Measurements from ENCODE around the gene APC. TPM values are rescaled to one million over a fixed set of nuclear protein-coding genes. Genes with fewer than 3 reads are reported as not detected.

Gene APC
- total and polyA plus RNA-seq, 2 donors (not counting 1 experiment from before 2014, with no cell fraction given): 8.1 to 55.8 TPM

DNA sequence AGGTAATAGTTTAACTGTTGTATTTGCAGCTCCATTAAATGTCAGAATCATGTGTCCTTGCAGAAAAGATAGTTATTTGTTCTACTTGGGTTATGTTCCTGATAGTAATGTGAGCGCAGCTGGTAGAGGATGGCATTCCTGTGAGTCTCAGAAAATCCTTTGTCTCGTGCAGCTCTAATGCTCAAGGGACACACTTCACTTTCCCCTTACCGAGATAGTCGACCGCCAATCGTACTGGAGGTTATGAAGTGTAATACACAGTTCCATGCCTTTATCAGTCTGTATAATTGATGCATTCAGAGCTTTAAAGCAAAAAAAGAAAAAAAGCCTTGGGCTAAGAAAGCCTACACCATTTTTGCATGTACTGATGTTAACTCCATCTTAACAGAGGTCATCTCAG is 63.2 kb downstream of the APC start:
- no peak overlapping the region for H3K27ac Mint-ChIP-seq
- ChIA-PET POLR2A (no interaction called here), CTCF (interaction anchor here (1.0 to 1.3 kb wide), 2 partner anchors 11 to 47 kb away, joined by 3 to 4 read pairs; no protein-coding TSS in a partner anchor)
- 100% methylated on average over 1 of the region's 6 CpGs for WGBS (ENCODE audit: insufficient coverage)
- Histone ChIP-seq H3K4me2 (replicated peaks; ENCODE audit: low read depth, low read length, poor library complexity, severe bottlenecking) (no peak overlapping the region), H3K27ac (ENCODE audit: low read length in 2 of 2) (no peak overlapping the region), H3K4me3 (ENCODE audit: control extremely low read depth in 1 of 5, extremely low read depth in 1 of 5, insufficient read depth in 1 of 5, low read depth in 2 of 5, low read length in 4 of 5) (no peak overlapping the region), H4K20me1 (ENCODE audit: control insufficient read depth, insufficient read depth, low read length, poor library complexity, severe bottlenecking) (no peaks in the 10 kb centered on the region), H3K9ac (ENCODE audit: low read length) (no peak overlapping the region), H3K79me2 (ENCODE audit: control insufficient read depth, insufficient read depth, low read length) (no peaks in the 10 kb centered on the region), H3K36me3 (replicated peaks in 1 of 2; ENCODE audit: control extremely low read depth in 1 of 2, control insufficient read depth in 1 of 2, extremely low read depth in 1 of 2, insufficient read depth in 2 of 2, low read length in 1 of 2) (peaks cover 16 to 18% of the 10 kb centered on the region in 2 experiments), H2AFZ (ENCODE audit: insufficient read depth, low read depth, low read length, poor library complexity, severe bottlenecking) (no peak overlapping the region), H3K27me3 (replicated peaks in 1 of 4; ENCODE audit: control extremely low read depth in 1 of 4, control insufficient read depth in 3 of 4, insufficient read depth in 4 of 4, low read length in 3 of 4) (no peaks in the 10 kb centered on the region), H3K4me1 (ENCODE audit: control insufficient read depth in 2 of 2, insufficient read depth in 2 of 2, low read length in 2 of 2) (peaks cover 8% of the 10 kb centered on the region in 2 donors), H3K9me3 (ENCODE audit: control extremely low read depth in 1 of 3, control insufficient read depth in 2 of 3, insufficient read depth in 1 of 3, low read length in 2 of 3) (no peaks in the 10 kb centered on the region)
- TF ChIP-seq, protein P1, sequence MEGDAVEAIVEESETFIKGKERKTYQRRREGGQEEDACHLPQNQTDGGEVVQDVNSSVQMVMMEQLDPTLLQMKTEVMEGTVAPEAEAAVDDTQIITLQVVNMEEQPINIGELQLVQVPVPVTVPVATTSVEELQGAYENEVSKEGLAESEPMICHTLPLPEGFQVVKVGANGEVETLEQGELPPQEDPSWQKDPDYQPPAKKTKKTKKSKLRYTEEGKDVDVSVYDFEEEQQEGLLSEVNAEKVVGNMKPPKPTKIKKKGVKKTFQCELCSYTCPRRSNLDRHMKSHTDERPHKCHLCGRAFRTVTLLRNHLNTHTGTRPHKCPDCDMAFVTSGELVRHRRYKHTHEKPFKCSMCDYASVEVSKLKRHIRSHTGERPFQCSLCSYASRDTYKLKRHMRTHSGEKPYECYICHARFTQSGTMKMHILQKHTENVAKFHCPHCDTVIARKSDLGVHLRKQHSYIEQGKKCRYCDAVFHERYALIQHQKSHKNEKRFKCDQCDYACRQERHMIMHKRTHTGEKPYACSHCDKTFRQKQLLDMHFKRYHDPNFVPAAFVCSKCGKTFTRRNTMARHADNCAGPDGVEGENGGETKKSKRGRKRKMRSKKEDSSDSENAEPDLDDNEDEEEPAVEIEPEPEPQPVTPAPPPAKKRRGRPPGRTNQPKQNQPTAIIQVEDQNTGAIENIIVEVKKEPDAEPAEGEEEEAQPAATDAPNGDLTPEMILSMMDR (IDR thresholded peaks at IDR 0.05): no peak
- no peak for TF ChIP-seq EZH2 (IDR thresholded peaks at IDR 0.05; ENCODE audit: borderline replicate concordance, insufficient read depth, low read depth, low read length, poor library complexity, severe bottlenecking)
- H3K4me1 Mint-ChIP-seq: peaks cover 19% of the 10 kb centered on the region
- no peak for DNase-seq
- intact Hi-C loops (cut with micrococcal nuclease): no loop called here
- H3K9me3 Mint-ChIP-seq (ENCODE audit: insufficient read depth): no peaks in the 10 kb centered on the region
- H3K27me3 Mint-ChIP-seq: no peaks in the 10 kb centered on the region
- ATAC-seq (ENCODE audit: low read depth): no peak
- no peak overlapping the region for H3K4me3 Mint-ChIP-seq

DNA sequence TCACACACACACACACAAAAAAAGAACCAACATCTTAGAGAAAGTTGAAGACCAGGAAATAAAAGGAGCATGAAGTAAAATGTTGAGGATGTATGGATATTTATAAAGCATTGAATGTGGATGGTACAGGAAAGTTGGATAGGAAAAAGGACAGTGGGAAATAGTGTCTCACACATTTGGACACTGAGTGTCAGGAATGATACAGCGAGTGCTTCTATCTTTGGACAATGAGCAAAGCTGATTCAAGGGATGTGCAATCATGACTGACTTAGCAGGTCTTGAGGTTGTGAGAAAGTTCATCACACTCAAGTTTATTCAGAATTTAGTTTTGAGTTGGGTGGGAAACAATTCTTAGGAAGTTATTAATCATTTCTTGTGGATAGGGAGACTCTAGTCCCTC is 73.3 kb downstream of the APC start:
- no peaks in the 10 kb centered on the region for H3K9me3 Mint-ChIP-seq (ENCODE audit: insufficient read depth)
- CTCF ChIA-PET: interaction anchor here (0.6 kb wide), 1 partner anchor 33 kb away, joined by 4 read pairs; no protein-coding TSS in a partner anchor
- H3K4me3 Mint-ChIP-seq: no peak overlapping the region
- DNase-seq (no peak), ATAC-seq (ENCODE audit: low read depth) (no peak)
- Histone ChIP-seq H3K4me2 (replicated peaks; ENCODE audit: low read depth, low read length, poor library complexity, severe bottlenecking) (no peak overlapping the region), H3K4me3 (ENCODE audit: control extremely low read depth in 1 of 5, extremely low read depth in 1 of 5, insufficient read depth in 1 of 5, low read depth in 2 of 5, low read length in 4 of 5) (no peak overlapping the region), H3K27me3 (replicated peaks in 1 of 4; ENCODE audit: control extremely low read depth in 1 of 4, control insufficient read depth in 3 of 4, insufficient read depth in 4 of 4, low read length in 3 of 4) (no peaks in the 10 kb centered on the region), H3K4me1 (ENCODE audit: control insufficient read depth in 2 of 2, insufficient read depth in 2 of 2, low read length in 2 of 2) (no peaks in the 10 kb centered on the region), H3K79me2 (ENCODE audit: control insufficient read depth, insufficient read depth, low read length) (no peaks in the 10 kb centered on the region), H3K9me3 (ENCODE audit: control extremely low read depth in 1 of 3, control insufficient read depth in 2 of 3, insufficient read depth in 1 of 3, low read length in 2 of 3) (no peaks in the 10 kb centered on the region), H4K20me1 (ENCODE audit: control insufficient read depth, insufficient read depth, low read length, poor library complexity, severe bottlenecking) (no peaks in the 10 kb centered on the region), H3K9ac (ENCODE audit: low read length) (no peak overlapping the region), H2AFZ (ENCODE audit: insufficient read depth, low read depth, low read length, poor library complexity, severe bottlenecking) (no peak overlapping the region), H3K27ac (ENCODE audit: low read length in 2 of 2) (no peak overlapping the region), H3K36me3 (replicated peaks in 1 of 2; ENCODE audit: control extremely low read depth in 1 of 2, control insufficient read depth in 1 of 2, extremely low read depth in 1 of 2, insufficient read depth in 2 of 2, low read length in 1 of 2) (peaks cover 4 to 26% of the 10 kb centered on the region in 2 experiments)
- intact Hi-C loops (cut with micrococcal nuclease): no loop called here
- no peaks in the 10 kb centered on the region for H3K27me3 Mint-ChIP-seq
- POLR2A ChIA-PET: no interaction called here
- peaks cover 7% of the 10 kb centered on the region for H3K4me1 Mint-ChIP-seq
- TF ChIP-seq EZH2 (IDR thresholded peaks at IDR 0.05; ENCODE audit: borderline replicate concordance, insufficient read depth, low read depth, low read length, poor library complexity, severe bottlenecking): no peak
- TF ChIP-seq, protein P1 (IDR thresholded peaks at IDR 0.05): no peak
- no peak overlapping the region for H3K27ac Mint-ChIP-seq
- 100% methylated on average over 1 of the region's 1 CpG for WGBS (ENCODE audit: insufficient coverage)

All from B cell (primary cell).